ENCODE data around the gene SART1. TPM values are rescaled to one million over a fixed set of nuclear protein-coding genes. Genes with fewer than 3 reads are reported as not detected.

SART1 gene
- total RNA-seq (ENCODE audit: low replicate concordance), result 59.2 and 75.6 TPM in 2 replicates

GRCh38 chr11:65961267-65962140 is at the start of gene SART1:
Gene SART1, plus strand, starts transcription at chr11:65961734. Its CDS starts 47 bp downstream, at chr11:65961781.

GRCh38 chr11:65918211-65919140 is 43.1 kb upstream of the SART1 start, which contains the start of gene C11orf68:
Gene C11orf68, minus strand, starts transcription at chr11:65919062. Its CDS starts 31 bp downstream, at chr11:65919031.

GRCh38 chr11:65919141-65919572 is 42.4 kb upstream of the SART1 start, which contains the start of gene DRAP1:
Gene DRAP1, plus strand, starts transcription at chr11:65919426. Its CDS starts 76 bp downstream, at chr11:65919502.

GRCh38 chr11:65945430-65945911 is 16.1 kb upstream of the SART1 start, which contains the start of gene TSGA10IP:
Gene TSGA10IP, plus strand, starts transcription at chr11:65945480. Its CDS starts 196 bp downstream, at chr11:65945676.

GRCh38 chr11:66001942-66002647 is 40.6 kb downstream of the SART1 start, which contains the start of the genes BANF1 and EIF1AD:
Gene BANF1, plus strand, starts transcription at chr11:66002503. Its CDS starts 748 bp downstream, at chr11:66003251.
Gene EIF1AD, minus strand, starts transcription at chr11:66002157. Its CDS starts 1,768 bp downstream, at chr11:66000389.

GRCh38 chr11:66011785-66012303 is 50.3 kb downstream of the SART1 start, which contains the start of gene CST6:
Gene CST6, plus strand, starts transcription at chr11:66012008. Its CDS starts 37 bp downstream, at chr11:66012045.

GRCh38 chr11:66026017-66026529 is 64.5 kb downstream of the SART1 start, which contains the start of gene CATSPER1:
Gene CATSPER1, minus strand, starts transcription at chr11:66026479. Its CDS starts 100 bp downstream, at chr11:66026379.

Other genes with a start within 250 kb of the SART1 start
- 42.8 and 57.1 TPM in 2 replicates for gene KAT5, start 249.5 kb upstream of the SART1 start, total RNA-seq (ENCODE audit: low replicate concordance)
- 37.2 and 40.5 TPM in 2 replicates for gene RNASEH2C, start 240.9 kb upstream of the SART1 start, total RNA-seq (ENCODE audit: low replicate concordance)
- 1.9 and 4.4 TPM in 2 replicates for gene AP5B1, start 180.8 kb upstream of the SART1 start, total RNA-seq (ENCODE audit: low replicate concordance)
- not detected in 2 replicates for gene OVOL1, start 174.7 kb upstream of the SART1 start, total RNA-seq (ENCODE audit: low replicate concordance)
- 1.1 and 4.3 TPM in 2 replicates for gene SNX32, start 127.8 kb upstream of the SART1 start, total RNA-seq (ENCODE audit: low replicate concordance)
- gene CFL1, start 103.6 kb upstream of the SART1 start, total RNA-seq (ENCODE audit: low replicate concordance), result 1,218 and 1,682 TPM in 2 replicates
- gene MUS81, start 101.3 kb upstream of the SART1 start, total RNA-seq (ENCODE audit: low replicate concordance), result 24.6 and 40.7 TPM in 2 replicates
- 81.4 and 103 TPM in 2 replicates for gene EFEMP2, start 88.9 kb upstream of the SART1 start, total RNA-seq (ENCODE audit: low replicate concordance)
- gene CTSW, start 81.9 kb upstream of the SART1 start, total RNA-seq (ENCODE audit: low replicate concordance), result not detected in 2 replicates
- gene FIBP, start 73.3 kb upstream of the SART1 start, total RNA-seq (ENCODE audit: low replicate concordance), result 206 and 226 TPM in 2 replicates
- gene CCDC85B, start 71.1 kb upstream of the SART1 start, total RNA-seq (ENCODE audit: low replicate concordance), result 28.1 and 51.0 TPM in 2 replicates
- 0.94 and 5.3 TPM in 2 replicates for gene FOSL1, start 61.3 kb upstream of the SART1 start, total RNA-seq (ENCODE audit: low replicate concordance)
- 14.7 and 15.8 TPM in 2 replicates for gene C11orf68, start 42.7 kb upstream of the SART1 start, total RNA-seq (ENCODE audit: low replicate concordance)
- 156 and 329 TPM in 2 replicates for gene DRAP1, start 42.3 kb upstream of the SART1 start, total RNA-seq (ENCODE audit: low replicate concordance)
- gene TSGA10IP, start 16.3 kb upstream of the SART1 start, total RNA-seq (ENCODE audit: low replicate concordance), result not detected in 2 replicates
- 30.3 and 32.8 TPM in 2 replicates for gene EIF1AD, start 40.4 kb downstream of the SART1 start, total RNA-seq (ENCODE audit: low replicate concordance)
- gene BANF1, start 40.8 kb downstream of the SART1 start, total RNA-seq (ENCODE audit: low replicate concordance), result 9.2 and 26.8 TPM in 2 replicates
- 2.3 and 2.8 TPM in 2 replicates for gene CST6, start 50.3 kb downstream of the SART1 start, total RNA-seq (ENCODE audit: low replicate concordance)
- 0.68 TPM in 1 of 2 replicates, not detected in the other for gene CATSPER1, start 64.7 kb downstream of the SART1 start, total RNA-seq (ENCODE audit: low replicate concordance)
- gene GAL3ST3, start 87.4 kb downstream of the SART1 start, total RNA-seq (ENCODE audit: low replicate concordance), result 0.38 TPM in 1 of 2 replicates, not detected in the other
- gene SF3B2, start 90.6 kb downstream of the SART1 start, total RNA-seq (ENCODE audit: low replicate concordance), result 71.4 and 114 TPM in 2 replicates
- gene PACS1, start 108.5 kb downstream of the SART1 start, total RNA-seq (ENCODE audit: low replicate concordance), result 53.6 and 59.8 TPM in 2 replicates